Measurements from ENCODE around the gene ZNF521. TPM values are rescaled to one million over a fixed set of nuclear protein-coding genes. Genes with fewer than 3 reads are reported as not detected.

Gene ZNF521
- total RNA-seq, 1 donor from 2014 or later: 10.3 TPM

DNA sequence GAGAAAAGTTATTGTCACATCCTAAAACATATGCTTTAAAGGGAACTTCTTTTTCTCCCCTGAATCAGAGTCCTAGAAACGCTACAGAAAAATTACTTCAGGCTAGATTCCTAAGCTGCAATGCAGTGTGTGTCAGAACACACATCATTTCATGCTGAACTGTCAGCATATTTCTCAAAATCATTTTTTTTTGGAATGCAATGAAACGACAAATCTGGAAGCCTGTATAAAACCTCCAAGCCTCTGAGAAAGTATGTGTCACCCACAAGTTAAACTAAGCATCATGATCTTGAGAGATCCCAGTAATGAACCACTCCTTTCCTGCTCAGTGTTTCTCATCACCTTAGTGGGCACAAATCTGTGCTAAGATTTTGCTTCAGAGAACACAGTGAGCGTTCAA lies 276.2 kb downstream of the ZNF521 start:
- no peak for DNase-seq
- intact Hi-C loops (cut with micrococcal nuclease): no loop called here
- Histone ChIP-seq H3K4me1 (peaks cover 11% of the 10 kb centered on the region), H3K36me3 (no peaks in the 10 kb centered on the region), H3K9me3 (replicated peaks) (no peaks in the 10 kb centered on the region), H3K27ac (replicated peaks) (no peak overlapping the region), H3K27me3 (ENCODE audit: low read depth) (no peaks in the 10 kb centered on the region), H3K4me3 (no peak overlapping the region)
- TF ChIP-seq, protein P1, sequence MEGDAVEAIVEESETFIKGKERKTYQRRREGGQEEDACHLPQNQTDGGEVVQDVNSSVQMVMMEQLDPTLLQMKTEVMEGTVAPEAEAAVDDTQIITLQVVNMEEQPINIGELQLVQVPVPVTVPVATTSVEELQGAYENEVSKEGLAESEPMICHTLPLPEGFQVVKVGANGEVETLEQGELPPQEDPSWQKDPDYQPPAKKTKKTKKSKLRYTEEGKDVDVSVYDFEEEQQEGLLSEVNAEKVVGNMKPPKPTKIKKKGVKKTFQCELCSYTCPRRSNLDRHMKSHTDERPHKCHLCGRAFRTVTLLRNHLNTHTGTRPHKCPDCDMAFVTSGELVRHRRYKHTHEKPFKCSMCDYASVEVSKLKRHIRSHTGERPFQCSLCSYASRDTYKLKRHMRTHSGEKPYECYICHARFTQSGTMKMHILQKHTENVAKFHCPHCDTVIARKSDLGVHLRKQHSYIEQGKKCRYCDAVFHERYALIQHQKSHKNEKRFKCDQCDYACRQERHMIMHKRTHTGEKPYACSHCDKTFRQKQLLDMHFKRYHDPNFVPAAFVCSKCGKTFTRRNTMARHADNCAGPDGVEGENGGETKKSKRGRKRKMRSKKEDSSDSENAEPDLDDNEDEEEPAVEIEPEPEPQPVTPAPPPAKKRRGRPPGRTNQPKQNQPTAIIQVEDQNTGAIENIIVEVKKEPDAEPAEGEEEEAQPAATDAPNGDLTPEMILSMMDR (IDR thresholded peaks at IDR 0.05; ENCODE audit: borderline replicate concordance): no peak

DNA sequence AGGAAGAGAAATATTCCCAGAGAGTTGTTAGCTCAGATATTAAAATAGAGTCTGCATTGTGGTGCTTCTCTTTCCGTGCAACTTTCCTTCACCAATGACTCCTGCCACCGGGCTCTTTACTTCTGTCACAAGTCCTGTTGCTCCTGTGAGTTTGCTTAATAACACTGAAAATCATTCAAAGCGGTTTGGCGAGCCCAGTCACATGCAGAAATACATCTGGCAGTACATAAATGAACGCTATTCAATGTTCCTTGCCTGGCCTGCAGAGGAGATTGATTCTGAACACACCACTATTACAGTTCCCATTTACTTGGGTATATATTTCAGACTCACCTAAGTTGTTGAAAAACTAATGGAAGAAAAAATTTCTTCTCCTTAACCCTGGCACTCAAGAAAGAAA lies 276.6 kb downstream of the ZNF521 start:
- Histone ChIP-seq H3K4me1 (peaks cover 11% of the 10 kb centered on the region), H3K27me3 (ENCODE audit: low read depth) (no peaks in the 10 kb centered on the region), H3K36me3 (no peaks in the 10 kb centered on the region), H3K9me3 (replicated peaks) (no peaks in the 10 kb centered on the region), H3K4me3 (no peak overlapping the region), H3K27ac (replicated peaks) (no peak overlapping the region)
- TF ChIP-seq, protein P1 (IDR thresholded peaks at IDR 0.05; ENCODE audit: borderline replicate concordance): no peak
- intact Hi-C loops (cut with micrococcal nuclease): no loop called here
- DNase-seq: no peak

DNA sequence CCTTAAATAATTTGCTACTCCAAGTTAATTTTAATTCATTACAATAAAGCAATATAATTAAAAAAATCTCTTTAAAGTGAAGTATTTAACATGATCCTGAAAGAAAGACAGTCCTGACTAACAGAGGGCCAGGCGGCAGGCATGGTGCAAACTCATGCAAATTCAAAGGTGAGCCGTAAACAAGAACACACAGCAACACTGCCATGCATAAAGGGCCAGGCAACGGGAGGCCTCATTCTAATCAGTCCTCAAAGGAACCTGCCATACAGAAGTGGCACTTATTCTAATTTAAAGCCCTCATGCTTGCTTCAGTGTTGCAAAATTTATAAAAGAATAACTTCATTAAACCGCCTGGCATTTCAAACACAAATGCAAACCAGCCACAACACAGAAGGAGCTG lies 277.0 kb downstream of the ZNF521 start:
- H3K27ac ChIP-seq (replicated peaks): no peak overlapping the region
- TF ChIP-seq, protein P1 (IDR thresholded peaks at IDR 0.05; ENCODE audit: borderline replicate concordance): no peak
- DNase-seq: no peak
- peaks cover 11% of the 10 kb centered on the region for H3K4me1 ChIP-seq
- no peak overlapping the region for H3K4me3 ChIP-seq
- intact Hi-C loops (cut with micrococcal nuclease): no loop called here
- no peaks in the 10 kb centered on the region for H3K9me3 ChIP-seq (replicated peaks)
- H3K27me3 ChIP-seq (ENCODE audit: low read depth): no peaks in the 10 kb centered on the region
- H3K36me3 ChIP-seq: no peaks in the 10 kb centered on the region

DNA sequence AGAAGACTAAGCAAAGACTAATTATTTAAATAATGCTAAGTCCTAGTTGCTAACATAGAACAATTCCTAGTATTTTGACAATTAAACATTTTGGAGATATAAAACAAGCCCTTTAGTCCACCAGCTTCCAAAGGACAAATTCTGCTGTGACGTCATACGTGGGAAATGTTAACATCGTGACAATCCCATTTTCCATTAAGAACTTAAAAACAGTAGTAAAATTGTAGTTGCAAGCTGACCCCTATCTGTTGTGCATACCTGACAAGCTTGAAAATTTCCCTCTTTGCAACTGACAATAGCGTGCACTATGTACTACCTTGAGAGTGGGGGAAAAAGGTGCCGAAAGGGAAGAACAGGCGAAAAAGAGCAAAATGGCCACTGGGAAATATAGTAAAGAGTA lies 279.8 kb downstream of the ZNF521 start:
- DNase-seq: no peak
- TF ChIP-seq, protein P1 (IDR thresholded peaks at IDR 0.05; ENCODE audit: borderline replicate concordance): no peak
- Histone ChIP-seq H3K4me1 (peaks cover 8% of the 10 kb centered on the region), H3K27ac (replicated peaks) (no peak overlapping the region), H3K36me3 (no peaks in the 10 kb centered on the region), H3K4me3 (no peak overlapping the region), H3K9me3 (replicated peaks) (no peaks in the 10 kb centered on the region), H3K27me3 (ENCODE audit: low read depth) (no peaks in the 10 kb centered on the region)
- intact Hi-C loops (cut with micrococcal nuclease): no loop called here

DNA sequence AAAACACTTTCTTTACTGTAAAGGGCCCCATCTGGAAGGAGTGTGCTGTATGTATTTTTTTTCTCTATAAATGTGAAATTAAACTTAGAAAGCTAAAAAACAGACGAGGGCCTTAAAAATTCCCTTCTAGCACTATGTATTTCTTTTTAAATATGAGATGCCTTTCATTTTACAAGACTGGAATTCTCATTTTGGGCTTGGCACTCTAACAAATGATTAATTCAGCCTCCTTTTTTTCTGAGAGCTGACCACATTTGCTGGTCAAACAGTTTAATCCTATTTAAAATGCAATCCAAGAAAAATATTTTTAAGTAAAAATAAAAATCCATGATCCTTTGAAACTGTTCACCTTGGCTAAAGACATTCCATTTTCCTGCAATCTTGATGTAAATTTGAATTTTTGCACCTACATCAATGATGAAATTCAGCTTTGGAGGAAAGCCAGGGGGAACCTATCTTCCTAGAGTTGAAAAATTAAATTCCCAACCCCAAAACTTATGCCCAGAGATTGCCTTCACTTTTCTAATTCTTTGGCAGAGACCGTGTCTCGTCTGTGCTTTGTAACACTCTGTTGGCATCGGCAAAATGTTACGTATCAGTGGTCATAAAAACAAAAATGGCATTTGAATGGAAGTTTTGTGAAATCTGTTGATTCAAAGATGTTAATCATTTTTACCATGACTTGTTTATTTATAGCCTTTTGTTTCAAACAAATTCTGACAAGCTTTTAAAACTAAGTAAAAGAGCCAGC lies 284.5 kb downstream of the ZNF521 start:
- H3K27ac ChIP-seq (replicated peaks): no peak overlapping the region
- intact Hi-C loops (cut with micrococcal nuclease): no loop called here
- no peak overlapping the region for H3K4me3 ChIP-seq
- H3K9me3 ChIP-seq (replicated peaks): no peaks in the 10 kb centered on the region
- TF ChIP-seq, protein P1 (IDR thresholded peaks at IDR 0.05; ENCODE audit: borderline replicate concordance): no peak
- DNase-seq: no peak
- no peaks in the 10 kb centered on the region for H3K27me3 ChIP-seq (ENCODE audit: low read depth)
- H3K4me1 ChIP-seq: no peaks in the 10 kb centered on the region
- no peaks in the 10 kb centered on the region for H3K36me3 ChIP-seq

Data from left ventricle myocardium inferior (tissue), 1 donor.